A549 (cell line): ENCODE results near the gene ADCY7. TPM values are rescaled to one million over a fixed set of nuclear protein-coding genes. Genes with fewer than 3 reads are reported as not detected.

Source experiments
- ATAC-seq, 2 experiments: fragments of 200-7000 bp in 1 of 2; fragments of >200 bp in 1 of 2; cut with Nextera tagmentation in 1 of 2; cut with Tn5 transposase in 1 of 2; 3 replicates each; pipeline versions ENCODE4 v1.8.0 to v1.9.1; 2018 to 2020; ENCODE audit warnings: mild to moderate bottlenecking in 1 of 2, moderate library complexity in 1 of 2
- CTCF ChIA-PET: fragments of 300-600 bp; sonication (Branson Sonifier 250); formaldehyde crosslinking; extraction: SDS; loops from one replicate; lab custom pipeline; 2021; ENCODE audit warnings: antibody characterized with exemption, inconsistent platforms; lab: Yijun Ruan, JAX
- POLR2A ChIA-PET: fragments of 350-600 bp; formaldehyde crosslinking; extraction: SDS; loops from one replicate; lab custom pipeline; 2021; ENCODE audit warnings: antibody characterized with exemption, inconsistent platforms; lab: Yijun Ruan, JAX
- DNase-seq, 2 experiments: peaks; one replicate each; pipeline versions ENCODE4 v3.0.0 to v3.0.0-alpha.2; 2011 to 2016; ENCODE audit warnings: low read depth in 1 of 2, low spot score in 1 of 2
- FAIRE-seq: peaks from 2 replicates; lab custom pipeline; 2011; peaks lifted over from hg19 to GRCh38; lab: Jason Lieb, UNC
- H3K27ac ChIP-seq, 2 experiments: fragments of >200 bp; sonication (Bioruptor Twin); formaldehyde crosslinking; 3 replicates each; pipeline ENCODE4 v1.5.1; 2016 to 2017
- H3K4me1 ChIP-seq: fragments of >200 bp; sonication (Bioruptor Twin); formaldehyde crosslinking; 3 replicates; pipeline ENCODE4 v1.6.1; 2016
- H3K4me2 ChIP-seq: fragments of >200 bp; sonication (Bioruptor Twin); formaldehyde crosslinking; 3 replicates; pipeline ENCODE4 v1.6.1; 2016
- H3K4me3 ChIP-seq: fragments of >200 bp; sonication (Bioruptor Twin); formaldehyde crosslinking; 3 replicates; pipeline ENCODE4 v1.5.1; 2016
- H3K9me3 ChIP-seq: fragments of >200 bp; sonication (Bioruptor Twin); formaldehyde crosslinking; 3 replicates; pipeline ENCODE4 v1.6.1; 2016
- BCL3 ChIP-seq: fragments of >200 bp; sonication (Bioruptor Twin); formaldehyde crosslinking; IDR thresholded peaks from 3 replicates; pipeline ENCODE4 v1.6.1; 2016
- BHLHE40 ChIP-seq: IDR thresholded peaks from 2 replicates; pipeline ENCODE4 v1.6.1; 2012; ENCODE audit warnings: low read depth, low read length, inconsistent platforms
- CBX8 ChIP-seq: fragments of 200-600 bp; sonication (generic); IDR thresholded peaks from 2 replicates; pipeline ENCODE4 v1.6.1; 2016
- CHD4 ChIP-seq: fragments of 200-600 bp; sonication (generic); IDR thresholded peaks from 2 replicates; pipeline ENCODE4 v1.6.1; 2016; ENCODE audit warnings: antibody characterized with exemption, mild to moderate bottlenecking, borderline replicate concordance
- EHMT2 ChIP-seq: fragments of 200-600 bp; sonication (generic); IDR thresholded peaks from 2 replicates; pipeline ENCODE4 v1.6.1; 2016; ENCODE audit warnings: antibody characterized with exemption, low read depth, mild to moderate bottlenecking, moderate library complexity
- ESRRA ChIP-seq: fragments of 150-350 bp; IDR thresholded peaks from 2 replicates; pipeline ENCODE4 v1.6.1; 2014; ENCODE audit warnings: mild to moderate bottlenecking, low read length, borderline replicate concordance
- FOSB ChIP-seq: fragments of 250-450 bp; sonication (Bioruptor Pico); IDR thresholded peaks from 2 replicates; pipeline ENCODE4 v1.5.0; 2020; ENCODE audit warnings: mild to moderate bottlenecking, moderate library complexity
- FOXS1 ChIP-seq: fragments of 250-450 bp; sonication (Bioruptor Pico); IDR thresholded peaks from 2 replicates; pipeline ENCODE4 v1.5.0; 2020; ENCODE audit warnings: mild to moderate bottlenecking, moderate library complexity
- HDAC2 ChIP-seq: fragments of 200-600 bp; sonication (generic); IDR thresholded peaks from 2 replicates; pipeline ENCODE4 v1.6.1; 2016
- HES2 ChIP-seq: fragments of >200 bp; sonication (Bioruptor Twin); formaldehyde crosslinking; IDR thresholded peaks from 2 replicates; pipeline ENCODE4 v1.6.1; 2016
- HOXA7 ChIP-seq: fragments of 250-450 bp; sonication (Bioruptor Pico); IDR thresholded peaks from 2 replicates; pipeline ENCODE4 v1.5.0; 2020; ENCODE audit warnings: mild to moderate bottlenecking, moderate library complexity
- HOXB13 ChIP-seq: fragments of 250-450 bp; sonication (Bioruptor Pico); IDR thresholded peaks from 2 replicates; pipeline ENCODE4 v1.5.0; 2020; ENCODE audit warnings: low read depth, mild to moderate bottlenecking, moderate library complexity
- JUN ChIP-seq, 2 experiments: fragments of >200 bp; sonication (Bioruptor Twin); formaldehyde crosslinking; IDR thresholded peaks; 2 replicates in 1 of 2; 3 replicates in 1 of 2; pipeline ENCODE4 v1.6.1; 2016 to 2017
- JUNB ChIP-seq: fragments of >200 bp; sonication (Bioruptor Twin); formaldehyde crosslinking; IDR thresholded peaks from 2 replicates; pipeline ENCODE4 v1.6.1; 2016
- MAFK ChIP-seq: fragments of 450-650 bp; IDR thresholded peaks from 2 replicates; pipeline ENCODE4 v1.6.1; 2014; ENCODE audit not compliant: partially characterized antibody
- MAZ ChIP-seq: fragments of 150-350 bp; IDR thresholded peaks from 2 replicates; pipeline ENCODE4 v1.6.1; 2014; ENCODE audit warnings: antibody characterized with exemption, low read depth, low read length, borderline replicate concordance
- MYC ChIP-seq: IDR thresholded peaks from 2 replicates; pipeline ENCODE4 v1.6.1; 2012; ENCODE audit warnings: mild to moderate bottlenecking, inconsistent platforms, low read length, improper control_type of control experiment, borderline replicate concordance
- NPAS2 ChIP-seq: fragments of 250-450 bp; sonication (Bioruptor Pico); IDR thresholded peaks from 2 replicates; pipeline ENCODE4 v1.8.0; 2022; ENCODE audit warnings: mild to moderate bottlenecking, moderate library complexity, borderline replicate concordance
- POLR2A ChIP-seq: IDR thresholded peaks from 2 replicates; pipeline ENCODE4 v1.6.1; 2012; ENCODE audit warnings: mild to moderate bottlenecking, low read length
- RCOR1 ChIP-seq: fragments of 150-350 bp; IDR thresholded peaks from 2 replicates; pipeline ENCODE4 v1.6.1; 2014; ENCODE audit warnings: antibody characterized with exemption, low read length, low read depth
- RFX5 ChIP-seq: fragments of 450-650 bp; IDR thresholded peaks from 2 replicates; pipeline ENCODE4 v1.7.1; 2014; ENCODE audit warnings: antibody characterized with exemption, mild to moderate bottlenecking, moderate library complexity
- SMC3 ChIP-seq: fragments of >200 bp; sonication (Bioruptor Twin); formaldehyde crosslinking; IDR thresholded peaks from 3 replicates; pipeline ENCODE4 v1.6.1; 2018; ENCODE audit warnings: inconsistent platforms
- ZFP36 ChIP-seq: fragments of 450-650 bp; IDR thresholded peaks from 2 replicates; pipeline ENCODE4 v1.6.1; 2014; ENCODE audit warnings: borderline replicate concordance; ENCODE audit not compliant: partially characterized antibody
- ZSCAN20 ChIP-seq: fragments of 250-450 bp; sonication (Bioruptor Pico); IDR thresholded peaks from 2 replicates; pipeline ENCODE4 v1.8.0; 2022; ENCODE audit warnings: mild to moderate bottlenecking, moderate library complexity
- WGBS: methylation state at CpG from one replicate; pipeline ENCODE4 v1.1.6; 2017; ENCODE audit errors: missing lambda C conversion rate; 5-methylcytosine and 5-hydroxymethylcytosine counted together
- polyA plus RNA-seq, 4 experiments: library from polyadenylated mRNA; depleted of rRNA in 3 of 4; stranded (reverse); fragments of >200 nt; fragmentation: RNase III in 1 of 4; extraction: RNeasy Plus Mini Kit Qiagen cat#74134 plus additional on column Dnase treatment in 1 of 4; gene quantifications; 2 replicates in 3 of 4; 3 replicates in 1 of 4; pipeline ENCODE4 v1.2.3, GENCODE V29; 2011 to 2017
- TF ChIP-seq, protein P1 (sequence below): fragments of 200-600 bp; sonication (generic); IDR thresholded peaks from 2 replicates; pipeline ENCODE4 v1.6.1; 2016; ENCODE audit warnings: antibody characterized with exemption, mild to moderate bottlenecking, moderate library complexity
- TF ChIP-seq, protein P2 (sequence below): fragments of 450-650 bp; IDR thresholded peaks from 2 replicates; pipeline ENCODE4 v1.6.1; 2014; ENCODE audit warnings: antibody characterized with exemption
- TF ChIP-seq, protein P3 (sequence below): fragments of 250-450 bp; sonication (Bioruptor Pico); IDR thresholded peaks from 2 replicates; pipeline ENCODE4 v1.5.0; 2020; ENCODE audit warnings: low read depth, mild to moderate bottlenecking, moderate library complexity
- TF ChIP-seq, protein P4 (sequence below): fragments of >200 bp; sonication (Bioruptor Twin); formaldehyde crosslinking; IDR thresholded peaks from 3 replicates; pipeline ENCODE4 v1.5.1; 2016

The ADCY7 gene
- polyA plus RNA-seq, 2 of the 4 experiments (the other 2 are of a cell fraction) = 10.5 to 18.7 TPM

DNA sequence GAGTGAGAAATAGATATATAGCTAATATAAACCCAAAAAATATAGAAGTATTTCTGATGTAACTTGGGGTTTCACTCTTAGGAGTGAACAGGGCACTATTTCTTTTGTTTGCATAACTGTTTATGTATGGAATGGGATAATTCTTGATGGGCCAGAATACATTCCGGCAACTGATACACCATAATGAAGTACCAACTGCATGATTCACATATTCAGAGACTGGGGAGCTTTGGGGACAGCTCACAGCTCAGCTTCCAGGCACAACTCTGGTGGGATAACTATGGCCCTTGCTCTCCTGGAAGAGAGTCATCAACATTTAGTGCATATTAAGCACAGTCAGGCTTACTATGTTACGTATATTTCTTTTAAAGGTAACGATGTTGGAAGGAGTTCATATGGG lies 42.1 kb upstream of the ADCY7 start:
- ChIA-PET CTCF (interaction anchor here (0.9 kb wide), 1 partner anchor 11 kb away, joined by 5 read pairs; no protein-coding TSS in a partner anchor), POLR2A (no interaction called here)
- no peak for FAIRE-seq

GRCh38 chr16:50227120-50227519 lies 39.2 kb upstream of the ADCY7 start:
- FAIRE-seq = no peak
- ChIA-PET CTCF (interaction anchor here (1.0 to 2.0 kb wide), 3 partner anchors 12 to 438 kb away, joined by 3 to 6 read pairs (median 3); no protein-coding TSS in a partner anchor), POLR2A (no interaction called here)
- no peak for ATAC-seq
- TF ChIP-seq CBX8 (no peak), JUNB (no peak), BHLHE40 (no peak), RFX5 (no peak), BCL3 (no peak), EHMT2 (no peak), ZSCAN20 (CRISPR knock-in tag) (no peak), MAZ (no peak), ESRRA (no peak), FOXS1 (CRISPR knock-in tag) (no peak), POLR2A (no peak), SMC3 (no peak), HOXA7 (CRISPR knock-in tag) (no peak), FOSB (CRISPR knock-in tag) (no peak), CHD4 (no peak), HDAC2 (no peak)
- TF ChIP-seq, protein P1, sequence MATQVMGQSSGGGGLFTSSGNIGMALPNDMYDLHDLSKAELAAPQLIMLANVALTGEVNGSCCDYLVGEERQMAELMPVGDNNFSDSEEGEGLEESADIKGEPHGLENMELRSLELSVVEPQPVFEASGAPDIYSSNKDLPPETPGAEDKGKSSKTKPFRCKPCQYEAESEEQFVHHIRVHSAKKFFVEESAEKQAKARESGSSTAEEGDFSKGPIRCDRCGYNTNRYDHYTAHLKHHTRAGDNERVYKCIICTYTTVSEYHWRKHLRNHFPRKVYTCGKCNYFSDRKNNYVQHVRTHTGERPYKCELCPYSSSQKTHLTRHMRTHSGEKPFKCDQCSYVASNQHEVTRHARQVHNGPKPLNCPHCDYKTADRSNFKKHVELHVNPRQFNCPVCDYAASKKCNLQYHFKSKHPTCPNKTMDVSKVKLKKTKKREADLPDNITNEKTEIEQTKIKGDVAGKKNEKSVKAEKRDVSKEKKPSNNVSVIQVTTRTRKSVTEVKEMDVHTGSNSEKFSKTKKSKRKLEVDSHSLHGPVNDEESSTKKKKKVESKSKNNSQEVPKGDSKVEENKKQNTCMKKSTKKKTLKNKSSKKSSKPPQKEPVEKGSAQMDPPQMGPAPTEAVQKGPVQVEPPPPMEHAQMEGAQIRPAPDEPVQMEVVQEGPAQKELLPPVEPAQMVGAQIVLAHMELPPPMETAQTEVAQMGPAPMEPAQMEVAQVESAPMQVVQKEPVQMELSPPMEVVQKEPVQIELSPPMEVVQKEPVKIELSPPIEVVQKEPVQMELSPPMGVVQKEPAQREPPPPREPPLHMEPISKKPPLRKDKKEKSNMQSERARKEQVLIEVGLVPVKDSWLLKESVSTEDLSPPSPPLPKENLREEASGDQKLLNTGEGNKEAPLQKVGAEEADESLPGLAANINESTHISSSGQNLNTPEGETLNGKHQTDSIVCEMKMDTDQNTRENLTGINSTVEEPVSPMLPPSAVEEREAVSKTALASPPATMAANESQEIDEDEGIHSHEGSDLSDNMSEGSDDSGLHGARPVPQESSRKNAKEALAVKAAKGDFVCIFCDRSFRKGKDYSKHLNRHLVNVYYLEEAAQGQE = no peak
- TF ChIP-seq, protein P2, sequence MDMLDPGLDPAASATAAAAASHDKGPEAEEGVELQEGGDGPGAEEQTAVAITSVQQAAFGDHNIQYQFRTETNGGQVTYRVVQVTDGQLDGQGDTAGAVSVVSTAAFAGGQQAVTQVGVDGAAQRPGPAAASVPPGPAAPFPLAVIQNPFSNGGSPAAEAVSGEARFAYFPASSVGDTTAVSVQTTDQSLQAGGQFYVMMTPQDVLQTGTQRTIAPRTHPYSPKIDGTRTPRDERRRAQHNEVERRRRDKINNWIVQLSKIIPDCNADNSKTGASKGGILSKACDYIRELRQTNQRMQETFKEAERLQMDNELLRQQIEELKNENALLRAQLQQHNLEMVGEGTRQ = no peak
- Histone ChIP-seq H3K4me2 (no peak overlapping the region), H3K4me3 (no peak overlapping the region), H3K4me1 (no peaks in the 10 kb centered on the region), H3K9me3 (no peaks in the 10 kb centered on the region), H3K27ac (no peak overlapping the region)
- DNase-seq = no peak
- WGBS = 90% methylated on average over 3 of the region's 3 CpGs

More for the DNA sequence above, 42.1 kb upstream of the ADCY7 start:
- H3K4me3 ChIP-seq = no peak overlapping the region
- no peak overlapping the region for H3K4me2 ChIP-seq
- ATAC-seq = no peak
- TF ChIP-seq, protein P3, sequence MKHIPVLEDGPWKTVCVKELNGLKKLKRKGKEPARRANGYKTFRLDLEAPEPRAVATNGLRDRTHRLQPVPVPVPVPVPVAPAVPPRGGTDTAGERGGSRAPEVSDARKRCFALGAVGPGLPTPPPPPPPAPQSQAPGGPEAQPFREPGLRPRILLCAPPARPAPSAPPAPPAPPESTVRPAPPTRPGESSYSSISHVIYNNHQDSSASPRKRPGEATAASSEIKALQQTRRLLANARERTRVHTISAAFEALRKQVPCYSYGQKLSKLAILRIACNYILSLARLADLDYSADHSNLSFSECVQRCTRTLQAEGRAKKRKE = no peak
- TF ChIP-seq HES2 (no peak), NPAS2 (CRISPR knock-in tag) (no peak), RCOR1 (no peak), JUN (IDR thresholded peaks at IDR 0.05) (no peak), HOXB13 (CRISPR knock-in tag) (no peak), MAZ (no peak), MAFK (no peak), MYC (no peak), ZFP36 (no peak), FOXS1 (CRISPR knock-in tag) (no peak), BCL3 (no peak)
- TF ChIP-seq, protein P4, sequence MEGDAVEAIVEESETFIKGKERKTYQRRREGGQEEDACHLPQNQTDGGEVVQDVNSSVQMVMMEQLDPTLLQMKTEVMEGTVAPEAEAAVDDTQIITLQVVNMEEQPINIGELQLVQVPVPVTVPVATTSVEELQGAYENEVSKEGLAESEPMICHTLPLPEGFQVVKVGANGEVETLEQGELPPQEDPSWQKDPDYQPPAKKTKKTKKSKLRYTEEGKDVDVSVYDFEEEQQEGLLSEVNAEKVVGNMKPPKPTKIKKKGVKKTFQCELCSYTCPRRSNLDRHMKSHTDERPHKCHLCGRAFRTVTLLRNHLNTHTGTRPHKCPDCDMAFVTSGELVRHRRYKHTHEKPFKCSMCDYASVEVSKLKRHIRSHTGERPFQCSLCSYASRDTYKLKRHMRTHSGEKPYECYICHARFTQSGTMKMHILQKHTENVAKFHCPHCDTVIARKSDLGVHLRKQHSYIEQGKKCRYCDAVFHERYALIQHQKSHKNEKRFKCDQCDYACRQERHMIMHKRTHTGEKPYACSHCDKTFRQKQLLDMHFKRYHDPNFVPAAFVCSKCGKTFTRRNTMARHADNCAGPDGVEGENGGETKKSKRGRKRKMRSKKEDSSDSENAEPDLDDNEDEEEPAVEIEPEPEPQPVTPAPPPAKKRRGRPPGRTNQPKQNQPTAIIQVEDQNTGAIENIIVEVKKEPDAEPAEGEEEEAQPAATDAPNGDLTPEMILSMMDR = no peak
- no peaks in the 10 kb centered on the region for H3K4me1 ChIP-seq
- no peak overlapping the region for H3K27ac ChIP-seq
- WGBS = 95% methylated on average over 3 of the region's 3 CpGs
- no peaks in the 10 kb centered on the region for H3K9me3 ChIP-seq
- no peak for DNase-seq
